Liver (tissue), 3 donors: Measurements from ENCODE around the gene PRKACA.

Source experiments
- RAD21 ChIP-seq, 2 donors: IDR thresholded peaks; 2 replicates each; pipeline ENCODE4 v1.6.1; 2016; ENCODE audit warnings: antibody characterized with exemption in 2 of 2, mild to moderate bottlenecking in 2 of 2
- TAF1 ChIP-seq: conservative IDR thresholded peaks from 2 replicates; pipeline ENCODE4 v1.6.1; 2016; ENCODE audit warnings: antibody characterized with exemption, mild to moderate bottlenecking
- TF ChIP-seq, protein P1 (sequence below): fragments of 150-350 bp; IDR thresholded peaks from 2 replicates; pipeline ENCODE4 v1.5.1; 2017; ENCODE audit warnings: improper control_type of control experiment, low read depth, low read length; ENCODE audit not compliant: missing input control
- donor health status: healthy.
- donor health status: healthy.

DNA sequence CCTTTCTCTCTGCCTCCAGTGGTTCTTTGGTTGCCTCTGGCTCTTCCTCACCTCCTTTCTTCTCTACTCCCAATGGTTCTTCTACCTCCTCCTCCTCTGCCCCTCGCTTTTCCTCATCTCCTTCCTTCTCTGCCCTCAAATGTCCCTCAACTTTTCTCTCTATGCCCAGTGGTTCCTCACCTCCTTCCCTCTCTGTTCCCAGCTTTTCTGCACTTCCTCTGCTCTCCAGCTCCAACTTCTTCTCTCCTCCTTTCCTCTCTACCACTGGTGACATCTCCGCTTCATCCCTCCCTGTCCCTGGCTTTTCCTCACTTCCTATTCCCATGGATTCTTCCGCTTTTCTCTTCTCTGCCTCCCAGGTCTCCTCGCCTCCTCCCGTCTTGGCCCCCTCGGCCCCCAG lies 63.5 kb downstream of the PRKACA start:
- TF ChIP-seq, protein P1, sequence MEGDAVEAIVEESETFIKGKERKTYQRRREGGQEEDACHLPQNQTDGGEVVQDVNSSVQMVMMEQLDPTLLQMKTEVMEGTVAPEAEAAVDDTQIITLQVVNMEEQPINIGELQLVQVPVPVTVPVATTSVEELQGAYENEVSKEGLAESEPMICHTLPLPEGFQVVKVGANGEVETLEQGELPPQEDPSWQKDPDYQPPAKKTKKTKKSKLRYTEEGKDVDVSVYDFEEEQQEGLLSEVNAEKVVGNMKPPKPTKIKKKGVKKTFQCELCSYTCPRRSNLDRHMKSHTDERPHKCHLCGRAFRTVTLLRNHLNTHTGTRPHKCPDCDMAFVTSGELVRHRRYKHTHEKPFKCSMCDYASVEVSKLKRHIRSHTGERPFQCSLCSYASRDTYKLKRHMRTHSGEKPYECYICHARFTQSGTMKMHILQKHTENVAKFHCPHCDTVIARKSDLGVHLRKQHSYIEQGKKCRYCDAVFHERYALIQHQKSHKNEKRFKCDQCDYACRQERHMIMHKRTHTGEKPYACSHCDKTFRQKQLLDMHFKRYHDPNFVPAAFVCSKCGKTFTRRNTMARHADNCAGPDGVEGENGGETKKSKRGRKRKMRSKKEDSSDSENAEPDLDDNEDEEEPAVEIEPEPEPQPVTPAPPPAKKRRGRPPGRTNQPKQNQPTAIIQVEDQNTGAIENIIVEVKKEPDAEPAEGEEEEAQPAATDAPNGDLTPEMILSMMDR, result no peak
- TF ChIP-seq RAD21 (IDR thresholded peaks at IDR 0.05) (no peak), TAF1 (no peak)
